Prostate gland (tissue), 2 donors: ENCODE results near the gene DCUN1D2.

Source experiments
- POLR2AphosphoS5 ChIP-seq: sonication (generic); formaldehyde crosslinking; IDR thresholded peaks from one replicate; pipeline ENCODE4 v1.6.1; 2017; ENCODE audit warnings: antibody characterized with exemption
- TF ChIP-seq, protein P1 (sequence below), 4 experiments: fragments of 200-600 bp in 2 of 4; fragments of 450-650 bp in 2 of 4; sonication (generic) in 2 of 4; IDR thresholded peaks; 1 replicate in 3 of 4; 2 replicates in 1 of 4; pipeline ENCODE4 v1.5.1; 2016 to 2019; ENCODE audit warnings: antibody characterized with exemption in 4 of 4, mild to moderate bottlenecking in 2 of 4, moderate library complexity in 2 of 4

- TF ChIP-seq, protein P1, sequence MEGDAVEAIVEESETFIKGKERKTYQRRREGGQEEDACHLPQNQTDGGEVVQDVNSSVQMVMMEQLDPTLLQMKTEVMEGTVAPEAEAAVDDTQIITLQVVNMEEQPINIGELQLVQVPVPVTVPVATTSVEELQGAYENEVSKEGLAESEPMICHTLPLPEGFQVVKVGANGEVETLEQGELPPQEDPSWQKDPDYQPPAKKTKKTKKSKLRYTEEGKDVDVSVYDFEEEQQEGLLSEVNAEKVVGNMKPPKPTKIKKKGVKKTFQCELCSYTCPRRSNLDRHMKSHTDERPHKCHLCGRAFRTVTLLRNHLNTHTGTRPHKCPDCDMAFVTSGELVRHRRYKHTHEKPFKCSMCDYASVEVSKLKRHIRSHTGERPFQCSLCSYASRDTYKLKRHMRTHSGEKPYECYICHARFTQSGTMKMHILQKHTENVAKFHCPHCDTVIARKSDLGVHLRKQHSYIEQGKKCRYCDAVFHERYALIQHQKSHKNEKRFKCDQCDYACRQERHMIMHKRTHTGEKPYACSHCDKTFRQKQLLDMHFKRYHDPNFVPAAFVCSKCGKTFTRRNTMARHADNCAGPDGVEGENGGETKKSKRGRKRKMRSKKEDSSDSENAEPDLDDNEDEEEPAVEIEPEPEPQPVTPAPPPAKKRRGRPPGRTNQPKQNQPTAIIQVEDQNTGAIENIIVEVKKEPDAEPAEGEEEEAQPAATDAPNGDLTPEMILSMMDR (IDR thresholded peaks at IDR 0.05): no peak
- TF ChIP-seq POLR2AphosphoS5: no peak
Observed at GRCh38 chr13:113528101-113528812, 37.7 kb upstream of the DCUN1D2 start.
